Fibroblast of upper back skin (primary cell): ENCODE results near the gene FAM168A.
"Not testable (repeated sequence)": the region's sequence is repeated elsewhere in the genome, so short reads cannot be mapped to it uniquely, and the experiment has no call there.

Source experiments
- DNase-seq: peaks from one replicate; pipeline ENCODE4 v3.0.0-alpha.2; 2013

The FAM168A gene

GRCh38 chr11:73513707-73514106 is 84.2 kb downstream of the FAM168A start:
- no peak for DNase-seq

DNA sequence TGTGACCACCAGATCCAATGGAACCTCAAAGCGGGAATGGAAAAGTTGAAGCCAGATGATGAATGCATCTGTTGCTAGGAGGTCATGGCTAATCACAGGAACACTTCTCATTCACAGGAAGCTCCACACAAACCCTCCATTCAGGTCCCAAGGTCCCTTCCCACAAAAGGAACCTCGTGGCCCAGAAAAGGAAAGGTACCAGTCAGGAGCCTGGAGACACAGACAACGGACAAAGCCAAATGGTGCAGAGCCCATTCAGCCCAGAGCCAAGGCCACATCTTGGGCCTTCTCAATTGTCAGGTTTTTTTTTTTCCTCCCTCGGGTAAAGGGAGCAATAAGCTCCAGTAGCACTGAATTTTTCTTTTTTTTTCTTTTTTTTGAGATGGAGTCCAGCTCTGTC is 87.0 kb downstream of the FAM168A start:
- DNase-seq, result no peak

GRCh38 chr11:73510106-73510505 is 87.8 kb downstream of the FAM168A start:
- DNase-seq, result no peak

- DNase-seq, result no peak
Measured at GRCh38 chr11:73509188-73509587, 88.7 kb downstream of the FAM168A start.

DNA sequence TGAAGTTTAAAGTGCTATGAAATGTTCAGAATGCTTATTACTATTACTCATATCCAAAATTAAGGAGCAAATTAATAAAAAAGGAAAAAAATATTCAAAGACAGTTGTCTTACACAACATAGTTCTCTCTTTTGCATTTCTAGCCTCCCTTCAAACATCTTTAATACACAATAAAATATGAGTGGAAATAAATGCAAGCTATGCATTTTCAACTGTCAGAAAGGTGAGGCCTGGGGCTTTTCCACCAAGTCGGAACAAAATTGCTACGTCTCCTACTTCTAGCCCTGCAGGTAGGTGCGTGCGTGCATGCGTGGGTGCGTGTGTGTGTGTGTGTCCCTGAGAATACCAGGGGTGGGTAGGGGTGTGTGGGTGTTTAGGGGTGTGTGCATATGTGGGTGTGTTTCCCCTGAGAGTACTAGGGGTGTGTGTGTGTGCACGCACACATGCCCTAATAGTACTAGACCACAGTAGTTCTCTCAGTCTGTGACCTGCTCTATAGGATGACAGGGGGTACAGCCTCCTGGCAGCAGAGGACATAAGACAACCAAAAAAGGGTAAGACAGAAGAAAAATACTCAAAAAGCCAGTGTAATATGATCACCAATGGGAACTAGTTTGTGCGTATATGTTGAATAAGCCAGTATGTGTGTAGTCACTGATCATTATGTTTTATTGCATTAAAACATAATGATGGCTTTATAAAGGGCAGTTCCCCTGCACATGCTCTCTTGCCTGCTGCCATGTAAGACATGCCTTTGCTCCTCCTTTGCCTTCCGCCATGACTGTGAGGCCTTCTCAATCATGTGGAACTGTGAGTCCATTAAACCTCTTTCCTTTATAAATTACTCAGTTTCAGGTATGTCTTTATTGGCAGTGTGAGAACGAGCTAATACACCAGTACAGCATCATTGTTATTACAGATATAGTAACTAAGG is 89.4 kb downstream of the FAM168A start:
- no peak for DNase-seq

DNA sequence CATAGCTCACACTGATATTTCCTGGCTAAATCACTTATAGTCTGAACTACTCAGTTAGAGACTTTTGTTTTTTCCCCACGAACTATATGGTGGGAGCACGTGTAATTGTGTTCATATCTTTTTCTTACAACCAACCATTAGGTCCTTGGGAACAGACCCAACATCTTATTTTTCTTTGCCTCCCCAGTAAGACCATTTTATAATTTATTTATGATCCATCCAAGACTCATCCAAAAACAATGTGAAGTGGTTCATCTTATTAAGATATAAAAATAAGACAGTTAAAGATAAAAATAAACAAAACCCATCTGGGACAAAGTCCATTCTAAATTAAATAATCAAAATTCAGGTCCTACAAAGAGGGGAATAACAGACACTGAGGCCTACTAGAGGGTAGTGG is 90.8 kb downstream of the FAM168A start:
- peak; percentile 32 for DNase-seq

GRCh38 chr11:73506038-73506437 is 91.9 kb downstream of the FAM168A start:
- no peak for DNase-seq

GRCh38 chr11:73498343-73498742 is 99.6 kb downstream of the FAM168A start:
- no peak for DNase-seq

GRCh38 chr11:73496134-73496533 is 101.8 kb downstream of the FAM168A start:
- DNase-seq, result no peak

- no peak for DNase-seq
Measured at GRCh38 chr11:73495731-73496130, 102.2 kb downstream of the FAM168A start.

- peak; percentile 84 for DNase-seq
Measured at GRCh38 chr11:73493956-73494598, 103.8 kb downstream of the FAM168A start.

- DNase-seq, result no peak
Measured at GRCh38 chr11:73481626-73482025, 116.3 kb downstream of the FAM168A start.

- no peak for DNase-seq
Measured at GRCh38 chr11:73480677-73481076, 117.2 kb downstream of the FAM168A start.

DNA sequence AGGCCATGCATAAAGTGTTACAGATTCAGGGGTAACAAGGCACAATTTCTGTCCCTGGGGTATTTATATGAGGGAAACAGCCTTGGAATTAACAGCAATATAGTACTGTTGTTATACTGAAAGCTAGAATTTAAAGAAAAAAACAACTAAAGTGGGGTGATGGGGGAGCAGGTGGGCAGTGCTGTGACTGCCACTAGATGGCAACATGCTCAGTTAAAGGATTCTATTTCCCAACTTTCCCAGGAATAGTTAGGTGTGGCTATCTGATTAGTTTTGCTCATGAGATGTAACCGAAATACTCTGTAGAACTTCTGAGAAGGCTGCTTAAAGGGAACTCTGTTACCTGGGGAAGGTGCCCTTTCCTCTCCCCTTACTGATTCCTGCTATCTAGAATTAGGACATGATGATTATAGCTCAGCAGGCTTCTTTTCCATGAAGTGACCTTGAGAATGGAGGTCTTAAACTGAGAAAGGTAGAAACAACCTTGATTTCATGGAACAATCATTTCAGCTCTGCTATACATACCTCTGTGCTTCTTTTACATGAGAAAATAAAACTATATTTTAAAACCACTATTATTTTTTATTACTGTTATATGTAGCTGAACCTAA is 119.1 kb downstream of the FAM168A start:
- peak; percentile 39 for DNase-seq

GRCh38 chr11:73477518-73477917 is 120.4 kb downstream of the FAM168A start:
- no peak for DNase-seq

GRCh38 chr11:73475549-73476095 is 122.3 kb downstream of the FAM168A start:
- DNase-seq, result no peak

- DNase-seq, result no peak
Measured at GRCh38 chr11:73473252-73473651, 124.7 kb downstream of the FAM168A start.

- not testable (repeated sequence) for DNase-seq
Measured at GRCh38 chr11:73470036-73470612, 127.8 kb downstream of the FAM168A start.

GRCh38 chr11:73469401-73469800 is 128.5 kb downstream of the FAM168A start:
- DNase-seq, result no peak

DNA sequence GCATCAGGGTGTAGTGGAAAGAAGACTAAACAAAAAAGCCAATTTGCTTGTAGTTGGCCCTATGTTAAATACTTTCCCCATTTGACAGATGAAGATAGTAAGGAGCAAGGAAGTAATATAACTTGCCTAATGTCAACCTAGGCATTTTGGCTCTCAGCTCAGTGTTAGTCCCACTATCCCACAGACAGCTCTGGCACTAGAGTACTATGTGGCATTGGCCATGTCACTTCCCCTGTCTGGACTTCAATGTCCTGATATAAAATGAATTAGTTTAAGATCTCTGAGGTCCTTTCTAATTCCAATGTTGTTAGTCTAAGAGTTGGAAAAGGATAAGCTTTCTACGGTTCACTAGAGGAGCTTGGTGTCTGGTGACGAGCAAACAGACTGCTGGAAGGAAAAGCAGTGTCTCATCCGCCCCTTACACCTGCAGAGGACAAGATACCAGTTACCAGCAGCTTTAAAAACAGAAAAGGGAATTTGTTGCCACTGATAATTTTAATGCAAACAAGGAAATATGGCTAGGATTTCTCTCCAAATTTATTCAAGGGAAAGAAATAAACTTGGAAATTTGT is 129.2 kb downstream of the FAM168A start:
- DNase-seq, result no peak

DNA sequence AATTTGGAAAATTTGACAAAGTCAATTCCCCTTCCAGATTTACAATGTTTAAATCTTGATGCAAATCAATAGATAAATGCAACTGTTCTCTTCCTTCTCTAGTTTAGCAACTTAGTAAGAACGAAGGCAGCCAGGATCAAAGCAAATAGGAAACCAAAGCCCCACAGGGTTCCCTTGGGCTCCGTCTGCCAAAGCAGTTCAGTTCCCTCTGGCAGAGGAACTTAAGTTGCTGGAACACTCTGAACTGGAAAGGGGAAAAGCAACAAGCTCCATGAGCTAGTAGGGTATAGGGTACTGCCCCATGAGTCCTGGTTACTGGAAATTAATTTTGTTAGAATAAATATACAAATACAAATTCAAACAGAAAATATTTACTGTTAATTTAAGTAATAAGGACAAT is 130.4 kb downstream of the FAM168A start:
- no peak for DNase-seq

DNA sequence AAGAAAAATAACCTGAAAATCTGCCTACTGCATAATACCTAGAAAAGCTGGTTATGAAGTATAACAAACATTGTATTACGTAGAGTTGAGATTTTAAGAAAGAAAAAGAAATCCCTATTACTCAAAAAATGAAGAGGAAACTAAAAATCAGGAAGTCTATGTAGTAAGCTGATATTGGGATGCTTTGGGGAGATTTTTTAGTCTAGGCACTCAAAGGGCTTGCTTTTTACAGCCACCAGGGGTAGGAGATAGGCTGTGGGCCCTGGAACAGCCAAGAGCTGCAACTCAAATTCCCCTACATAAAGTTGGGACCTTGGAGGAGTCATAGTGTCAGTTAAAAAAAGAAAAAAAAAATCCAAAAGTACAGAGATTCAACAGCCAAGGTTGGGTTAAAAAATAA is 131.3 kb downstream of the FAM168A start:
- no peak for DNase-seq

DNA sequence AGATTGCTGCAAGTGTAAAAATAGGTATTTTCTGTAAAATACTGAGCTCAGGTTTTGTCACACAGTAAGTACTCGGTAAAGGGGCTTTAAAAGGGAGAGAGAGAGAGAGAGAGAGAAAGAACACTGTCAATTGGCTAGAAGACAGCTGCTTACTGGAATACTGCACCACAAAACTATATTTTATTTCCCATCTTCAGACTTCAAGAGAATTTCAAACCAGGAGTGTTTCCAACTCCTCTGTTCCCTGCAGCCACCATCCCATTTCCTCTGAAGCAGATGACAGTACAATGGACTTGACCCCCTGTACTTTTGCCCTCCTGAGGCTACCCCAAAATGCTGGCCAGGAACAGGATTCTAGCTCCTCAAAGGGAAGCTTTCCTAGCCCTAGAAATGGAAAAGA is 132.0 kb downstream of the FAM168A start:
- peak; percentile 13 for DNase-seq
